Thyroid gland (tissue), 4 donors: Measurements from ENCODE around the gene TRAK1. TPM values are rescaled to one million over a fixed set of nuclear protein-coding genes. Genes with fewer than 3 reads are reported as not detected.
A peak's percentile ranks its signal among the peaks of the same experiment; 100 is the strongest.

Experiments used
- DNase-seq, 2 donors: peaks; one replicate each; pipeline ENCODE4 v3.0.0-alpha.2; 2019
- H3K27ac ChIP-seq, 3 donors: fragments of 200-600 bp; sonication (generic); 1 replicate in 2 of 3; 2 replicates in 1 of 3; pipeline ENCODE4 v1.5.1; 2016 to 2019; ENCODE audit warnings: mild to moderate bottlenecking in 1 of 3, moderate library complexity in 1 of 3
- H3K27me3 ChIP-seq: fragments of 200-600 bp; sonication (generic); one replicate; pipeline ENCODE4 v1.5.1; 2019
- H3K36me3 ChIP-seq, 2 donors: fragments of 200-600 bp; sonication (generic); one replicate each; pipeline ENCODE4 v1.5.1; 2016 to 2019
- H3K4me1 ChIP-seq, 2 donors: fragments of 200-600 bp; sonication (generic); one replicate each; pipeline ENCODE4 v1.5.1; 2017 to 2019
- H3K4me3 ChIP-seq, 3 donors: fragments of 200-600 bp; sonication (generic); replicated peaks in 1 of 3; 1 replicate in 2 of 3; 2 replicates in 1 of 3; pipeline ENCODE4 v1.5.1; 2016; ENCODE audit warnings: mild to moderate bottlenecking in 1 of 3
- H3K9me3 ChIP-seq: fragments of 200-600 bp; sonication (generic); one replicate; pipeline ENCODE4 v1.5.1; 2017
- CTCF ChIP-seq, 6 experiments: fragments of 200-600 bp in 3 of 6; fragments of 450-650 bp in 3 of 6; sonication (generic) in 3 of 6; IDR thresholded peaks; one replicate each; pipeline ENCODE4 v1.5.1; 2016 to 2019; ENCODE audit warnings: antibody characterized with exemption in 6 of 6, mild to moderate bottlenecking in 2 of 6, inconsistent platforms in 1 of 6, moderate library complexity in 1 of 6
- POLR2A ChIP-seq, 2 donors: fragments of 450-650 bp; IDR thresholded peaks; one replicate each; pipeline ENCODE4 v1.6.1; 2017; ENCODE audit warnings: antibody characterized with exemption in 2 of 2, mild to moderate bottlenecking in 2 of 2, moderate library complexity in 1 of 2
- WGBS, 2 donors: methylation state at CpG; one replicate each; pipeline ENCODE4 v1.1.5; 2017; 5-methylcytosine and 5-hydroxymethylcytosine counted together
- intact Hi-C: fragments of 100-400 bp; cut with DNase I; formaldehyde crosslinking; loops from one replicate; pipeline ENCODE4 v1.15.1; 2023
- total RNA-seq, 4 donors: library from RNA; depleted of rRNA; stranded (reverse); fragments of >200 nt; gene quantifications; one replicate each; pipeline ENCODE4 v1.2.3, GENCODE V29; 2016

The TRAK1 gene
- total RNA-seq, 4 donors from 2014 or later, result 46.1 to 87.8 (median 76.4) TPM

DNA sequence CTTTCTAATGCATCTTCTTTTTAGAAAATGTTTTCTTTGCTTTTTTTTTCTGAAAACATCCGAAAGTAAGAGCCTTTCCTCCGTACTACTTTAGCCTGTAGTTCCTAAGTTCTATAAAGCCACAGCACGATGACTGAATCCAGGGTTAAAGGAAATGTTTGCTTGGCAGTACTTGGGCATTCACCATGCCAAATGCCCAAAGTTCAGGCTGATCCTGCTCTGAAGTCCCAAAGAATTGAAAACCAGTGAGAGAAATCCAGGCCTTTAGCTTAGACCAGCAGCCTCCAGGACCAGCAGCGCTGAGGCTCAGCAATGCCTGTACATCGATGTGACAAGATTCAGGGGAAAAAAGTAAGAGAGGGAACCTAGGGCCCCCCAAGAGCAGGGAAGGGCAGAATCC, 139.7 kb downstream of the TRAK1 start:
- Histone ChIP-seq H3K36me3 (no peaks in the 10 kb centered on the region), H3K4me3 (no peak overlapping the region), H3K27me3 (no peaks in the 10 kb centered on the region), H3K4me1 (no peaks in the 10 kb centered on the region), H3K27ac (no peak overlapping the region), H3K9me3 (no peaks in the 10 kb centered on the region)
- DNase-seq, result no peak
- WGBS, 2 donors, result 83 to 92% methylated on average over 5 of the region's 5 CpGs
- no peak for TF ChIP-seq POLR2A (IDR thresholded peaks at IDR 0.05)
- TF ChIP-seq CTCF (IDR thresholded peaks at IDR 0.05), result no peak
- intact Hi-C loops, result loop anchor here (10.0 kb wide), 1 partner anchor 214 kb away; no protein-coding TSS in a partner anchor

DNA sequence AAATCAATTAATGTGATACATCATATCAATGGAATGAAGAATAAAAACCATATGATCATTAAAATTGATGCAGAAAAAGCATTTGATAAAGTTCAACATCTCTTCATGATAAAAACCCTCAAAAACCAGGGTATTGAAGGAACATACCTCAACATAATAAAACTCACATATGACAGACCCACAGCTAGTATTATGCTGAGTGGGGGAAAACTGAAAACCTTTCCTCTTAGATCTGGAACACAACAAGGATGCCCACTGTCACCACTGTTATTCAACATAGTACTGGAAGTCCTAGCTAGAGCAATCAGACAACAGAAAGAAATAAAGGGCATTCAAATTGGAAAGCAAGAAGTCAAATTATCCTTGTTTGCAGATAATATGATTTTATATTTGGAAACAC, 144.4 kb downstream of the TRAK1 start:
- Histone ChIP-seq H3K9me3 (no peaks in the 10 kb centered on the region), H3K27ac (no peak overlapping the region), H3K4me1 (no peaks in the 10 kb centered on the region), H3K36me3 (no peaks in the 10 kb centered on the region), H3K27me3 (no peaks in the 10 kb centered on the region), H3K4me3 (no peak overlapping the region)
- TF ChIP-seq POLR2A (IDR thresholded peaks at IDR 0.05) (no peak), CTCF (IDR thresholded peaks at IDR 0.05) (no peak)
- intact Hi-C loops, result loop anchor here (10.0 kb wide), 1 partner anchor 209 kb away; no protein-coding TSS in a partner anchor
- DNase-seq, result no peak

DNA sequence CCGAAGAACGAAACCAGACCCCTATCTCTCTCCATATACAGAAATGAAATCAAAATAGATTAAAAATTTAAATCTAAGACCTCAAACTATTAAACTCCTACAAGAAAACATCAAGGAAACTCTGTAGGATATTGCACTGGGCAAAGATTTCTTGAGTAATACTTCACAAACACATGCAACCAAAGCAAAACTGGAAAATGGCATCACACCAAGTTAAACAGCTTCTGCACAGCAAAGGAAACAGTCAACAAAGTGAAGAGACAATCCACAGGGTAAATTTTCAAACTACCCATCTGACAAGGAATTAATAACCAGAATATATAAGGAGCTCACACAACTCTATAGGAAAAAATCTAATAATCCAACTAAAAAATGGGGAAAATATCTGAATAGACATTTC, 145.5 kb downstream of the TRAK1 start:
- Histone ChIP-seq H3K9me3 (no peaks in the 10 kb centered on the region), H3K4me3 (no peak overlapping the region), H3K4me1 (no peaks in the 10 kb centered on the region), H3K27me3 (no peaks in the 10 kb centered on the region), H3K27ac (no peak overlapping the region), H3K36me3 (no peaks in the 10 kb centered on the region)
- WGBS, 2 donors, result 92 to 99% methylated on average over 2 of the region's 2 CpGs
- no peak for DNase-seq
- no peak for TF ChIP-seq POLR2A (IDR thresholded peaks at IDR 0.05)
- TF ChIP-seq CTCF (IDR thresholded peaks at IDR 0.05), result no peak
- intact Hi-C loops, result loop anchor here (10.0 kb wide), 1 partner anchor 208 kb away; no protein-coding TSS in a partner anchor

GRCh38 chr3:42246091-42246490, 154.9 kb downstream of the TRAK1 start:
- TF ChIP-seq CTCF (IDR thresholded peaks at IDR 0.05), result no peak
- no peak for TF ChIP-seq POLR2A (IDR thresholded peaks at IDR 0.05)
- H3K27ac ChIP-seq, result no peak overlapping the region
- intact Hi-C loops, result no loop called here

GRCh38 chr3:42247576-42248027, 156.4 kb downstream of the TRAK1 start:
- intact Hi-C loops, result no loop called here
- DNase-seq, result peak; percentile 61 to 70
- Histone ChIP-seq H3K4me3 (no peak overlapping the region), H3K36me3 (no peaks in the 10 kb centered on the region), H3K27me3 (no peaks in the 10 kb centered on the region), H3K27ac (no peak overlapping the region), H3K4me1 (no peaks in the 10 kb centered on the region), H3K9me3 (no peaks in the 10 kb centered on the region)
- TF ChIP-seq CTCF (IDR thresholded peaks at IDR 0.05), result peak in 5 of 6 experiments; percentile 53 to 83 (median 74)
- no peak for TF ChIP-seq POLR2A (IDR thresholded peaks at IDR 0.05)
- 6% methylated on average over 9 of the region's 9 CpGs for WGBS, 2 donors

More at GRCh38 chr3:42246091-42246490, 154.9 kb downstream of the TRAK1 start:
- H3K9me3 ChIP-seq, result no peaks in the 10 kb centered on the region
- H3K4me3 ChIP-seq, result no peak overlapping the region
- 36 to 64% methylated on average over 1 of the region's 1 CpG for WGBS, 2 donors
- H3K27me3 ChIP-seq, result no peaks in the 10 kb centered on the region
- DNase-seq, result no peak
- H3K4me1 ChIP-seq, result no peaks in the 10 kb centered on the region
- H3K36me3 ChIP-seq, result no peaks in the 10 kb centered on the region
